ENCODE measurements around the gene PCBP3.
"Not testable (repeated sequence)": the region's sequence is repeated elsewhere in the genome, so short reads cannot be mapped to it uniquely, and the experiment has no call there.

The PCBP3 gene

GRCh38 chr21:45636459-45636858, 7.1 kb upstream of the PCBP3 start:
- no peak for DNase-seq

GRCh38 chr21:45636951-45637646, 6.4 kb upstream of the PCBP3 start:
- no peak for DNase-seq

GRCh38 chr21:45637883-45638282, 5.6 kb upstream of the PCBP3 start:
- DNase-seq: no peak

- DNase-seq: no peak
These were observed 4.8 kb upstream of the PCBP3 start for GRCh38 chr21:45638707-45639106.

GRCh38 chr21:45639206-45640000, 4.1 kb upstream of the PCBP3 start:
- DNase-seq: no peak

GRCh38 chr21:45640001-45640887, 3.3 kb upstream of the PCBP3 start:
- DNase-seq: no peak

- no peak for DNase-seq
These were observed 2.5 kb upstream of the PCBP3 start for GRCh38 chr21:45640888-45641479.

GRCh38 chr21:45641480-45642035, 2.0 kb upstream of the PCBP3 start:
- DNase-seq: no peak

GRCh38 chr21:45642122-45642813, 1.3 kb upstream of the PCBP3 start:
- no peak for DNase-seq

GRCh38 chr21:45644041-45644906, 749 bp downstream of the PCBP3 start:
- peak; percentile 27 for DNase-seq

GRCh38 chr21:45651921-45652320, 8.4 kb downstream of the PCBP3 start:
- no peak for DNase-seq

GRCh38 chr21:45655124-45655523, 11.6 kb downstream of the PCBP3 start:
- DNase-seq: no peak

- not testable (repeated sequence) for DNase-seq
These were observed 12.6 kb downstream of the PCBP3 start for GRCh38 chr21:45656114-45656513.

- DNase-seq: not testable (repeated sequence)
These were observed 18.5 kb downstream of the PCBP3 start for GRCh38 chr21:45661913-45662622.

- not testable (repeated sequence) for DNase-seq
These were observed 19.2 kb downstream of the PCBP3 start for GRCh38 chr21:45662623-45663245.

- no peak for DNase-seq
These were observed 25.9 kb downstream of the PCBP3 start for GRCh38 chr21:45669382-45669781.

- no peak for DNase-seq
These were observed 27.2 kb downstream of the PCBP3 start for GRCh38 chr21:45670731-45671130.

GRCh38 chr21:45678790-45679189, 35.3 kb downstream of the PCBP3 start:
- DNase-seq: not testable (repeated sequence)

- no peak for DNase-seq
These were observed 36.7 kb downstream of the PCBP3 start for GRCh38 chr21:45680215-45680614.

- DNase-seq: no peak
These were observed 51.6 kb downstream of the PCBP3 start for GRCh38 chr21:45695086-45695485.

Data from central memory CD4-positive, alpha-beta T cell (primary cell).